ENCODE measurements around the gene ZNF770.

ZNF770 gene

GRCh38 chr15:34964277-34964676 is 23.8 kb downstream of the ZNF770 start:
- no peak for DNase-seq (ENCODE audit: extremely low spot score)
- no peak for TF ChIP-seq ELF4 (IDR thresholded peaks at IDR 0.05)
- TF ChIP-seq FOXM1 (IDR thresholded peaks at IDR 0.05; ENCODE audit: borderline replicate concordance) = no peak
- TF ChIP-seq SP1 (IDR thresholded peaks at IDR 0.05) = no peak
- no peak for TF ChIP-seq PKNOX1 (IDR thresholded peaks at IDR 0.05)
- TF ChIP-seq CTBP1 (IDR thresholded peaks at IDR 0.05; ENCODE audit: borderline replicate concordance) = no peak
- TF ChIP-seq FOXA1 (IDR thresholded peaks at IDR 0.05) = no peak
- TF ChIP-seq LEF1 (IDR thresholded peaks at IDR 0.05; ENCODE audit: borderline replicate concordance) = no peak
- no peak for TF ChIP-seq BHLHE40 (IDR thresholded peaks at IDR 0.05; ENCODE audit: borderline replicate concordance)
- no peak for TF ChIP-seq TARDBP (IDR thresholded peaks at IDR 0.05)
- no peak for TF ChIP-seq NFRKB (IDR thresholded peaks at IDR 0.05)
- TF ChIP-seq L3MBTL2 (conservative IDR thresholded peaks at IDR 0.05) = no peak
- TF ChIP-seq HDGF (IDR thresholded peaks at IDR 0.05; ENCODE audit: borderline replicate concordance) = no peak
- no peak for TF ChIP-seq FOXK2 (IDR thresholded peaks at IDR 0.05)
- no peak for TF ChIP-seq SUZ12 (IDR thresholded peaks at IDR 0.05)
- TF ChIP-seq ZNF384 (IDR thresholded peaks at IDR 0.05) = no peak
- ChIA-PET CTCF (no interaction called here), POLR2A (no interaction called here)

- ChIA-PET POLR2A (no interaction called here), CTCF (interaction anchor here (0.6 kb wide), 1 partner anchor 335 kb away, joined by 3 read pairs; no protein-coding TSS in a partner anchor)
- TF ChIP-seq BHLHE40 (IDR thresholded peaks at IDR 0.05; ENCODE audit: borderline replicate concordance) (no peak), FOXA1 (IDR thresholded peaks at IDR 0.05) (no peak), L3MBTL2 (conservative IDR thresholded peaks at IDR 0.05) (no peak), TARDBP (IDR thresholded peaks at IDR 0.05) (no peak), SP1 (IDR thresholded peaks at IDR 0.05) (no peak), CTBP1 (IDR thresholded peaks at IDR 0.05; ENCODE audit: borderline replicate concordance) (no peak), PKNOX1 (IDR thresholded peaks at IDR 0.05) (no peak), ZNF384 (IDR thresholded peaks at IDR 0.05) (no peak), FOXK2 (IDR thresholded peaks at IDR 0.05) (no peak), NFRKB (IDR thresholded peaks at IDR 0.05) (no peak), LEF1 (IDR thresholded peaks at IDR 0.05; ENCODE audit: borderline replicate concordance) (no peak), ELF4 (IDR thresholded peaks at IDR 0.05) (no peak), ARNT (IDR thresholded peaks at IDR 0.05) (no peak), FOXM1 (IDR thresholded peaks at IDR 0.05; ENCODE audit: borderline replicate concordance) (no peak)
- DNase-seq (ENCODE audit: extremely low spot score) = no peak
Observed at GRCh38 chr15:34953851-34954250, 34.2 kb downstream of the ZNF770 start.

GRCh38 chr15:34952481-34952880 is 35.6 kb downstream of the ZNF770 start:
- ChIA-PET CTCF (no interaction called here), POLR2A (interaction anchor here (1.6 kb wide), 1 partner anchor 17 kb away, joined by 5 read pairs; the partner anchor contains the start of gene AQR)
- TF ChIP-seq SUZ12 (IDR thresholded peaks at IDR 0.05) = no peak
- no peak for TF ChIP-seq NFRKB (IDR thresholded peaks at IDR 0.05)
- TF ChIP-seq BHLHE40 (IDR thresholded peaks at IDR 0.05; ENCODE audit: borderline replicate concordance) = no peak
- TF ChIP-seq PKNOX1 (IDR thresholded peaks at IDR 0.05) = no peak
- TF ChIP-seq FOXM1 (IDR thresholded peaks at IDR 0.05; ENCODE audit: borderline replicate concordance) = no peak
- no peak for TF ChIP-seq CTBP1 (IDR thresholded peaks at IDR 0.05; ENCODE audit: borderline replicate concordance)
- no peak for TF ChIP-seq ZNF384 (IDR thresholded peaks at IDR 0.05)
- TF ChIP-seq ELF4 (IDR thresholded peaks at IDR 0.05) = no peak
- no peak for TF ChIP-seq HDGF (IDR thresholded peaks at IDR 0.05; ENCODE audit: borderline replicate concordance)
- TF ChIP-seq ARNT (IDR thresholded peaks at IDR 0.05) = no peak
- no peak for TF ChIP-seq FOXA1 (IDR thresholded peaks at IDR 0.05)
- no peak for DNase-seq (ENCODE audit: extremely low spot score)

- no peak for TF ChIP-seq ZNF384 (IDR thresholded peaks at IDR 0.05)
- no peak for TF ChIP-seq TARDBP (IDR thresholded peaks at IDR 0.05)
- TF ChIP-seq NFRKB (IDR thresholded peaks at IDR 0.05) = no peak
- no peak for TF ChIP-seq FOXM1 (IDR thresholded peaks at IDR 0.05; ENCODE audit: borderline replicate concordance)
- TF ChIP-seq LEF1 (IDR thresholded peaks at IDR 0.05; ENCODE audit: borderline replicate concordance) = no peak
- TF ChIP-seq ARNT (IDR thresholded peaks at IDR 0.05) = no peak
- TF ChIP-seq FOXA1 (IDR thresholded peaks at IDR 0.05) = no peak
- TF ChIP-seq SP1 (IDR thresholded peaks at IDR 0.05) = no peak
- ChIA-PET CTCF (no interaction called here), POLR2A (interaction anchor here (1.6 kb wide), 1 partner anchor 18 kb away, joined by 5 read pairs; the partner anchor contains the start of gene AQR)
- DNase-seq (ENCODE audit: extremely low spot score) = no peak
Observed at GRCh38 chr15:34951993-34952392, 36.1 kb downstream of the ZNF770 start.

- DNase-seq (ENCODE audit: extremely low spot score) = no peak
- ChIA-PET POLR2A (interaction anchor here (1.7 kb wide), 1 partner anchor 25 kb away, joined by 5 read pairs; the partner anchor contains the start of gene AQR), CTCF (no interaction called here)
- no peak for TF ChIP-seq FOXM1 (IDR thresholded peaks at IDR 0.05; ENCODE audit: borderline replicate concordance)
- no peak for TF ChIP-seq CTBP1 (IDR thresholded peaks at IDR 0.05; ENCODE audit: borderline replicate concordance)
- TF ChIP-seq LEF1 (IDR thresholded peaks at IDR 0.05; ENCODE audit: borderline replicate concordance) = no peak
- TF ChIP-seq SP1 (IDR thresholded peaks at IDR 0.05) = no peak
- no peak for TF ChIP-seq BHLHE40 (IDR thresholded peaks at IDR 0.05; ENCODE audit: borderline replicate concordance)
- no peak for TF ChIP-seq ELF4 (IDR thresholded peaks at IDR 0.05)
- no peak for TF ChIP-seq PKNOX1 (IDR thresholded peaks at IDR 0.05)
- TF ChIP-seq TARDBP (IDR thresholded peaks at IDR 0.05) = no peak
- TF ChIP-seq HDGF (IDR thresholded peaks at IDR 0.05; ENCODE audit: borderline replicate concordance) = no peak
- TF ChIP-seq ARNT (IDR thresholded peaks at IDR 0.05) = no peak
- no peak for TF ChIP-seq L3MBTL2 (conservative IDR thresholded peaks at IDR 0.05)
- no peak for TF ChIP-seq SUZ12 (IDR thresholded peaks at IDR 0.05)
- TF ChIP-seq FOXK2 (IDR thresholded peaks at IDR 0.05) = no peak
- no peak for TF ChIP-seq ZNF384 (IDR thresholded peaks at IDR 0.05)
- TF ChIP-seq NFRKB (IDR thresholded peaks at IDR 0.05) = no peak
- no peak for TF ChIP-seq FOXA1 (IDR thresholded peaks at IDR 0.05)
Observed at GRCh38 chr15:34944936-34945335, 43.2 kb downstream of the ZNF770 start.
